Activated naive CD8-positive, alpha-beta T cell treated with anti-CD3 and anti-CD28 coated beads, Interleukin-2, amount 10 ng/mL, durations not matched to agents 7 days and 5 days (primary cell): Measurements from ENCODE around the gene UBE3B. TPM values are rescaled to one million over a fixed set of nuclear protein-coding genes. Genes with fewer than 3 reads are reported as not detected.
"Not testable (repeated sequence)": the region's sequence is repeated elsewhere in the genome, so short reads cannot be mapped to it uniquely, and the experiment has no call there.

Source experiments
- ATAC-seq: fragments of 150-1000 bp; cut with Tn5 transposase; one replicate; pipeline ENCODE4 v1.10.0; 2021; ENCODE audit warnings: low read depth, moderate library complexity
- POLR2A ChIA-PET: fragments of 350-600 bp; sonication (Branson Sonifier 250); formaldehyde crosslinking; loops from one replicate; lab custom pipeline; 2021; ENCODE audit warnings: antibody characterized with exemption; lab: Charles Lee
- DNase-seq: peaks from one replicate; pipeline ENCODE4 v3.0.0; 2021
- H3K27ac Mint-ChIP-seq: one replicate; pipeline ENCODE4 v1.8.0; 2022; ENCODE audit warnings: mild to moderate bottlenecking, mixed read lengths
- H3K27me3 Mint-ChIP-seq: one replicate; pipeline ENCODE4 v1.8.0; 2022; ENCODE audit warnings: mild to moderate bottlenecking, moderate library complexity, mixed read lengths
- H3K36me3 Mint-ChIP-seq: one replicate; pipeline ENCODE4 v1.8.0; 2021; ENCODE audit warnings: mild to moderate bottlenecking, mixed read lengths
- H3K4me1 Mint-ChIP-seq: one replicate; pipeline ENCODE4 v1.8.0; 2021; ENCODE audit warnings: mixed read lengths
- H3K4me3 Mint-ChIP-seq: one replicate; pipeline ENCODE4 v1.8.0; 2022; ENCODE audit warnings: mild to moderate bottlenecking, moderate library complexity, mixed read lengths
- H3K9me3 Mint-ChIP-seq: one replicate; pipeline ENCODE4 v1.8.0; 2021; ENCODE audit warnings: mixed read lengths
- total RNA-seq, 2 experiments: library from RNA; stranded (reverse); gene quantifications; one replicate each; pipeline ENCODE4 v1.2.3, GENCODE V29; 2021

The UBE3B gene
- total RNA-seq, 2 experiments from 2014 or later: 40.0 to 41.7 TPM

- POLR2A ChIA-PET: no interaction called here
- H3K27ac Mint-ChIP-seq: no peak overlapping the region
Observed at GRCh38 chr12:109467978-109468676, 9.3 kb upstream of the UBE3B start.

GRCh38 chr12:109469517-109469916 is 7.9 kb upstream of the UBE3B start:
- no peaks in the 10 kb centered on the region for H3K9me3 Mint-ChIP-seq
- H3K27ac Mint-ChIP-seq: no peak overlapping the region
- POLR2A ChIA-PET: no interaction called here
- H3K4me3 Mint-ChIP-seq: no peak overlapping the region
- ATAC-seq (peak; percentile 50), DNase-seq (no peak)
- H3K36me3 Mint-ChIP-seq: no peaks in the 10 kb centered on the region
- H3K4me1 Mint-ChIP-seq: peaks cover 15% of the 10 kb centered on the region
- H3K27me3 Mint-ChIP-seq: no peaks in the 10 kb centered on the region

More at GRCh38 chr12:109467978-109468676, 9.3 kb upstream of the UBE3B start:
- DNase-seq (no peak), ATAC-seq (no peak)
- Mint-ChIP-seq H3K4me1 (peaks cover 25% of the 10 kb centered on the region), H3K27me3 (no peaks in the 10 kb centered on the region), H3K4me3 (no peak overlapping the region), H3K36me3 (peaks cover 2% of the 10 kb centered on the region), H3K9me3 (no peaks in the 10 kb centered on the region)

- H3K27ac Mint-ChIP-seq: no peak overlapping the region
- peaks cover 27% of the 10 kb centered on the region for H3K4me1 Mint-ChIP-seq
- POLR2A ChIA-PET: no interaction called here
- no peak for DNase-seq
- no peak overlapping the region for H3K4me3 Mint-ChIP-seq
- no peaks in the 10 kb centered on the region for H3K9me3 Mint-ChIP-seq
- no peaks in the 10 kb centered on the region for H3K27me3 Mint-ChIP-seq
- no peak for ATAC-seq
- H3K36me3 Mint-ChIP-seq: no peaks in the 10 kb centered on the region
Observed at GRCh38 chr12:109473006-109473405, 4.4 kb upstream of the UBE3B start.

- H3K4me1 Mint-ChIP-seq: peaks cover 29% of the 10 kb centered on the region
- POLR2A ChIA-PET, DNase-seq, H3K27ac Mint-ChIP-seq, ATAC-seq, H3K4me3 Mint-ChIP-seq, H3K36me3 Mint-ChIP-seq, H3K9me3 Mint-ChIP-seq, H3K27me3 Mint-ChIP-seq: not testable (repeated sequence)
Observed at GRCh38 chr12:109473526-109474270, 3.7 kb upstream of the UBE3B start.

- no peak overlapping the region for H3K27ac Mint-ChIP-seq
- ATAC-seq: no peak
- no peaks in the 10 kb centered on the region for H3K9me3 Mint-ChIP-seq
- peaks cover 33% of the 10 kb centered on the region for H3K4me1 Mint-ChIP-seq
- POLR2A ChIA-PET: no interaction called here
- H3K36me3 Mint-ChIP-seq: no peaks in the 10 kb centered on the region
- no peak for DNase-seq
- no peak overlapping the region for H3K4me3 Mint-ChIP-seq
- H3K27me3 Mint-ChIP-seq: no peaks in the 10 kb centered on the region
Observed at GRCh38 chr12:109475121-109475520, 2.3 kb upstream of the UBE3B start.

GRCh38 chr12:109475993-109476806 is 1.2 kb upstream of the UBE3B start:
- no peaks in the 10 kb centered on the region for H3K27me3 Mint-ChIP-seq

GRCh38 chr12:109476807-109477184 is 638 bp upstream of the UBE3B start:
- POLR2A ChIA-PET: interaction anchor here (0.9 to 2.1 kb wide), 5 partner anchors 14 to 97 kb away, joined by 3 to 12 read pairs (median 4); partner anchors contain the start of genes MMAB and MVK
- H3K4me3 Mint-ChIP-seq: peak overlapping the region; percentile 92
- ATAC-seq: peak; percentile 7
- no peaks in the 10 kb centered on the region for H3K27me3 Mint-ChIP-seq
- peaks cover 28% of the 10 kb centered on the region for H3K4me1 Mint-ChIP-seq
- DNase-seq: no peak
- H3K27ac Mint-ChIP-seq: peak overlapping the region; percentile 98
- no peaks in the 10 kb centered on the region for H3K9me3 Mint-ChIP-seq
- H3K36me3 Mint-ChIP-seq: no peaks in the 10 kb centered on the region

More at GRCh38 chr12:109475993-109476806, 1.2 kb upstream of the UBE3B start:
- ATAC-seq: no peak
- no peaks in the 10 kb centered on the region for H3K36me3 Mint-ChIP-seq
- POLR2A ChIA-PET: interaction anchor here (1.7 to 2.1 kb wide), 2 partner anchors 13 to 98 kb away, joined by 6 to 12 read pairs; partner anchors contain the start of genes MMAB and MVK
- DNase-seq: no peak
- H3K4me1 Mint-ChIP-seq: peaks cover 28% of the 10 kb centered on the region
- H3K4me3 Mint-ChIP-seq: peak overlapping the region; percentile 92
- no peaks in the 10 kb centered on the region for H3K9me3 Mint-ChIP-seq
- H3K27ac Mint-ChIP-seq: peak overlapping the region; percentile 98

GRCh38 chr12:109477963-109478315 is 505 bp downstream of the UBE3B start:
- Mint-ChIP-seq H3K4me3 (peak overlapping the region; percentile 92), H3K9me3 (no peaks in the 10 kb centered on the region), H3K27ac (peak overlapping the region; percentile 98), H3K36me3 (no peaks in the 10 kb centered on the region), H3K4me1 (peaks cover 28% of the 10 kb centered on the region), H3K27me3 (no peaks in the 10 kb centered on the region)
- POLR2A ChIA-PET: interaction anchor here (1.4 to 2.1 kb wide), 2 partner anchors 15 to 45 kb away, joined by 4 to 12 read pairs; no protein-coding TSS in a partner anchor
- DNase-seq: no peak
- no peak for ATAC-seq

- peaks cover 25% of the 10 kb centered on the region for H3K4me1 Mint-ChIP-seq
- H3K4me3 Mint-ChIP-seq: no peak overlapping the region
- H3K36me3 Mint-ChIP-seq: peaks cover 3% of the 10 kb centered on the region
- no peaks in the 10 kb centered on the region for H3K9me3 Mint-ChIP-seq
- POLR2A ChIA-PET: no interaction called here
- no peaks in the 10 kb centered on the region for H3K27me3 Mint-ChIP-seq
- no peak overlapping the region for H3K27ac Mint-ChIP-seq
- DNase-seq (no peak), ATAC-seq (no peak)
Observed at GRCh38 chr12:109479761-109480160, 2.3 kb downstream of the UBE3B start.

GRCh38 chr12:109480356-109480755 is 2.9 kb downstream of the UBE3B start:
- Mint-ChIP-seq H3K27me3 (no peaks in the 10 kb centered on the region), H3K4me3 (no peak overlapping the region), H3K4me1 (peaks cover 23% of the 10 kb centered on the region), H3K36me3 (peaks cover 3% of the 10 kb centered on the region), H3K9me3 (no peaks in the 10 kb centered on the region), H3K27ac (no peak overlapping the region)
- no peak for DNase-seq
- POLR2A ChIA-PET: no interaction called here
- no peak for ATAC-seq

GRCh38 chr12:109481863-109482262 is 4.4 kb downstream of the UBE3B start:
- Mint-ChIP-seq H3K4me1 (peaks cover 11% of the 10 kb centered on the region), H3K9me3 (no peaks in the 10 kb centered on the region), H3K4me3 (no peak overlapping the region), H3K27ac (no peak overlapping the region), H3K36me3 (peaks cover 4% of the 10 kb centered on the region), H3K27me3 (no peaks in the 10 kb centered on the region)
- POLR2A ChIA-PET: no interaction called here
- ATAC-seq (no peak), DNase-seq (no peak)

- H3K27ac Mint-ChIP-seq: no peak overlapping the region
- POLR2A ChIA-PET: no interaction called here
Observed at GRCh38 chr12:109482491-109482890, 5.1 kb downstream of the UBE3B start.

GRCh38 chr12:109482894-109483293 is 5.5 kb downstream of the UBE3B start:
- POLR2A ChIA-PET: no interaction called here
- H3K36me3 Mint-ChIP-seq: peaks cover 4% of the 10 kb centered on the region
- peaks cover 11% of the 10 kb centered on the region for H3K4me1 Mint-ChIP-seq
- no peak overlapping the region for H3K4me3 Mint-ChIP-seq
- DNase-seq: no peak
- no peaks in the 10 kb centered on the region for H3K9me3 Mint-ChIP-seq
- H3K27me3 Mint-ChIP-seq: no peaks in the 10 kb centered on the region
- ATAC-seq: no peak
- no peak overlapping the region for H3K27ac Mint-ChIP-seq

More at GRCh38 chr12:109482491-109482890, 5.1 kb downstream of the UBE3B start:
- H3K4me3 Mint-ChIP-seq: no peak overlapping the region
- ATAC-seq: no peak
- no peak for DNase-seq
- H3K4me1 Mint-ChIP-seq: peaks cover 11% of the 10 kb centered on the region
- H3K9me3 Mint-ChIP-seq: no peaks in the 10 kb centered on the region
- H3K27me3 Mint-ChIP-seq: no peaks in the 10 kb centered on the region
- peaks cover 4% of the 10 kb centered on the region for H3K36me3 Mint-ChIP-seq
